ENCODE data around the gene FREY1. TPM values are rescaled to one million over a fixed set of nuclear protein-coding genes. Genes with fewer than 3 reads are reported as not detected.
A peak's percentile ranks its signal among the peaks of the same experiment; 100 is the strongest.

The FREY1 gene
- total and polyA plus RNA-seq, 8 donors = 0.12 to 1.3 (median 0.40) TPM; not detected in 1

DNA sequence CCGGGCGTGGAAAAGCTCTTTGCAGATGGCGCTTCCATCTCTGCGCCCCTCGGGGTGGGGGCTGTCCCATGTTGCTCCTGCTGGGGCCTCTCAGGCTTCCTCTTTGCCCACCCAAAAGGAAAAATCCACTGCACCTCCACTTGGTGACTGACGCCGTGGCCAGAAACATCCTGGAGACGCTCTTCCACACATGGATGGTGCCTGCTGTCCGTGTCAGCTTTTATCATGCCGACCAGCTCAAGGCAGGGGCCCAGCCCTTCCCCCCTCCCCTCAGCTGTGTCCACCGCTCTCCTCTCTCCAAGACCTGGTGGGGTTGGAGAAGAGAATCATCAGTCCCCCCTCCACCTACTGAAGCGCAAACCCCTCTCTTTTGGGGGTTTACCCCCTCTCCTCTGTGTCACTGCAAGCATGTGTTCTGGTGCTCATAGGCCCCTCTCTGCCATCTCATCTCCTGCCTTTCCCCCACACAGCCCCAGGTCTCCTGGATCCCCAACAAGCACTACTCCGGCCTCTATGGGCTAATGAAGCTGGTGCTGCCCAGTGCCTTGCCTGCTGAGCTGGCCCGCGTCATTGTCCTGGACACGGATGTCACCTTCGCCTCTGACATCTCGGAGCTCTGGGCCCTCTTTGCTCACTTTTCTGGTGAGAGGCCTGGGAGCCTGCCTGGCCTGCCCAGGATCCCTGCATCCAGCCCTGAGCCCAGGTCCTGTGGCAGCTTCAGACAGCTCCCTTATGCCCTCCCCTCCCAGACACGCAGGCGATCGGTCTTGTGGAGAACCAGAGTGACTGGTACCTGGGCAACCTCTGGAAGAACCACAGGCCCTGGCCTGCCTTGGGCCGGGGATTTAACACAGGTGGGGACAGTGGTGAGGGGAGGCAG lies 17.2 kb upstream of the FREY1 start:
- TF ChIP-seq, protein P1, sequence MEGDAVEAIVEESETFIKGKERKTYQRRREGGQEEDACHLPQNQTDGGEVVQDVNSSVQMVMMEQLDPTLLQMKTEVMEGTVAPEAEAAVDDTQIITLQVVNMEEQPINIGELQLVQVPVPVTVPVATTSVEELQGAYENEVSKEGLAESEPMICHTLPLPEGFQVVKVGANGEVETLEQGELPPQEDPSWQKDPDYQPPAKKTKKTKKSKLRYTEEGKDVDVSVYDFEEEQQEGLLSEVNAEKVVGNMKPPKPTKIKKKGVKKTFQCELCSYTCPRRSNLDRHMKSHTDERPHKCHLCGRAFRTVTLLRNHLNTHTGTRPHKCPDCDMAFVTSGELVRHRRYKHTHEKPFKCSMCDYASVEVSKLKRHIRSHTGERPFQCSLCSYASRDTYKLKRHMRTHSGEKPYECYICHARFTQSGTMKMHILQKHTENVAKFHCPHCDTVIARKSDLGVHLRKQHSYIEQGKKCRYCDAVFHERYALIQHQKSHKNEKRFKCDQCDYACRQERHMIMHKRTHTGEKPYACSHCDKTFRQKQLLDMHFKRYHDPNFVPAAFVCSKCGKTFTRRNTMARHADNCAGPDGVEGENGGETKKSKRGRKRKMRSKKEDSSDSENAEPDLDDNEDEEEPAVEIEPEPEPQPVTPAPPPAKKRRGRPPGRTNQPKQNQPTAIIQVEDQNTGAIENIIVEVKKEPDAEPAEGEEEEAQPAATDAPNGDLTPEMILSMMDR (IDR thresholded peaks at IDR 0.05) = no peak
- Histone ChIP-seq H3K9me3 (no peaks in the 10 kb centered on the region), H3K27me3 (no peaks in the 10 kb centered on the region), H3K4me1 (peaks cover 10 to 12% (median 11%) of the 10 kb centered on the region in 3 donors), H3K4me3 (no peak overlapping the region), H3K27ac (no peak overlapping the region), H3K36me3 (peaks cover 0 to 8% (median 0%) of the 10 kb centered on the region in 3 donors)
- 83 to 84% methylated on average over 22 of the region's 22 CpGs for WGBS, 2 donors
- DNase-seq (peak in 4 of 6 donors; percentile 15 to 68 (median 25)), FAIRE-seq (no peak), ATAC-seq (no peak)
- intact Hi-C loops (cut with DNase I) = no loop called here

DNA sequence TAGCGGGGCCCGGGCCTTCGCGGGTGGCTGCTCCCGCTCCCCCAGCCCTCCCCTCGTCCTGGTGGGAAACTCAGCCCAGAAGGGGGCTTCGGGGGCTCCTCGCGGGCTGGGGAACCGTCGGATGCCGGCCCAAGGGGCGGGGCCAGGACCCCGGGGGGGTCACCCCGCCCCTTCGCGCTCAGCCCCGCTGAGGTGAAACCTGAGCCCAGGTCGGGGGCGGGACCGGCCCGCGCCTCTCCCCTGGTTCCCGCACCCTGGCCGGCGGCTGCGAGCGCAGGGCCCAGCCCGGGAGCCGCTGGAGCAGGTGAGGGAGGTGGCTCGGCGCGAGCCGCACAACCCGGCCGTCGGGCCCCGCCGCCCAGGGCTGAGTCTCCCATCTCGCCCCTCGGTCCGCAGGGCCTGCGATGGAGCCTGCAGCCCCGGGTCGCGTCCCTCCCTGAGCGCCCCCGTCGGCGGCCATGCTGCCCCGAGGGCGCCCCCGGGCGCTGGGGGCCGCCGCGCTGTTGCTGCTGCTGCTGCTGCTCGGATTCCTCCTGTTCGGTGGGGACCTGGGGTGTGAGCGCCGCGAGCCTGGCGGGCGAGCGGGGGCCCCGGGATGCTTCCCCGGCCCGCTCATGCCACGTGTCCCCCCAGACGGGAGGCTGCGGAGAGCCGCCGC lies 15.5 kb upstream of the FREY1 start, which contains the start of gene LARGE2:
Gene LARGE2 (plus strand): TSS at position 232 of the 658 bp plus-strand sequence. CDS start 227 bp downstream, at position 459.
- Histone ChIP-seq H3K4me3 (peak within 1 kb of the TSS; percentile 31 to 70 (median 67)), H3K27me3 (no peaks in the 10 kb centered on the region), H3K4me1 (peaks cover 10 to 12% (median 11%) of the 10 kb centered on the region in 3 donors), H3K27ac (peak within 1 kb of the TSS; percentile 93 to 96 (median 94)), H3K36me3 (no peaks in the 10 kb centered on the region), H3K9me3 (no peaks in the 10 kb centered on the region)
- DNase-seq (peak; percentile 82 to 94 (median 88)), FAIRE-seq (no peak), ATAC-seq (peak; percentile 67 to 76 (median 68))
- WGBS, 2 donors = 0% methylated on average over 37 to 73 of the region's 73 CpGs
- intact Hi-C loops (cut with DNase I) = no loop called here
- TF ChIP-seq, protein P1 (IDR thresholded peaks at IDR 0.05) = no peak

DNA sequence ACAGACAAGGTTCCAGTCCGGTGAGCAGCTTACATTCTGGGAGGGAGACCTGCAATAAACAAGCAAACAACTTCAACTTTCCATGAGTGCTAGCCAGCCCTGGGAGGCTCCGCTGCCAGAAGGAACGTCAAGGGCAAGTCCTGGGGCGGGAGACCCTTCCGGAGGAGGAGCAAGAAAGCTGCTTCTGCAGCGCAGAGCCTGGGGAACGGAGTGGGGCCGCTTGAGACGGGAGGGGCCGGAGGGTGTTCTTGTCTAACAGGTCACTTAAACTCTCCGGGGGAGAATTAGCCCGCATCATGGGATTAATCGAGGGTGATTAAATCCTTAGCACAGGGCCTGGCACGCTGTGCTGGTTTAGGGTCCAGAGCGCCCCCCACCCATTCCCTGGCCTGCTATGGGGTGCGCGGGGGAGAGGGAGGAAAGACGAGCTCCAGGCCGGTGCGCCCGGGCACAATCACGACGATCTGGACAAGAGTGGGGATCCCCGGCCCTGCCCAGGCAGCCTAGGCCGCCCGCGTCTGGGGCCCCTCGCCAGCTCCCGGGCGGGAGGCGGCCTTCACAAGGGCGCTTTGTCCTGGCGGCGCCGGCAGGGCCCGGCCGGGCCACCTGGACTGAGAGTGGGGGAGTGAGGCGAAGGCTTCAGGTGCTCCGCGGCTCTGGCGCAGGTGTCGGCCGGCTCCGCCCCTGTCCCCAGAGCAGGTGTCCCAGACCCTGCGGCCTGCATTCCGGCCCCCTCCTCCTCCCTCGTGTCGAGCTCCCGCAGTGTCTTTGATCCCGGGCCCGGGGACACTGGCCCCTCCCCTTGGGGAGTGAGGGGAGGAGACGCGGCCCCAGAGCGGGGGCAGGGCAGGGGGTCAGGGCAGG lies 14.7 kb upstream of the FREY1 start:
- H3K4me1 ChIP-seq = peaks cover 13 to 16% (median 13%) of the 10 kb centered on the region in 3 donors
- ATAC-seq (peak; percentile 68 to 75 (median 74)), FAIRE-seq (no peak), DNase-seq (peak; percentile 89 to 98 (median 95))
- 6 to 8% methylated on average over 32 to 54 of the region's 54 CpGs for WGBS, 2 donors
- H3K9me3 ChIP-seq = no peaks in the 10 kb centered on the region
- peak overlapping the region; percentile 31 to 70 (median 67) for H3K4me3 ChIP-seq
- H3K27me3 ChIP-seq = no peaks in the 10 kb centered on the region
- intact Hi-C loops (cut with DNase I) = no loop called here
- TF ChIP-seq, protein P1 (IDR thresholded peaks at IDR 0.05) = no peak
- no peaks in the 10 kb centered on the region for H3K36me3 ChIP-seq
- H3K27ac ChIP-seq = peak overlapping the region; percentile 93 to 96 (median 94)

DNA sequence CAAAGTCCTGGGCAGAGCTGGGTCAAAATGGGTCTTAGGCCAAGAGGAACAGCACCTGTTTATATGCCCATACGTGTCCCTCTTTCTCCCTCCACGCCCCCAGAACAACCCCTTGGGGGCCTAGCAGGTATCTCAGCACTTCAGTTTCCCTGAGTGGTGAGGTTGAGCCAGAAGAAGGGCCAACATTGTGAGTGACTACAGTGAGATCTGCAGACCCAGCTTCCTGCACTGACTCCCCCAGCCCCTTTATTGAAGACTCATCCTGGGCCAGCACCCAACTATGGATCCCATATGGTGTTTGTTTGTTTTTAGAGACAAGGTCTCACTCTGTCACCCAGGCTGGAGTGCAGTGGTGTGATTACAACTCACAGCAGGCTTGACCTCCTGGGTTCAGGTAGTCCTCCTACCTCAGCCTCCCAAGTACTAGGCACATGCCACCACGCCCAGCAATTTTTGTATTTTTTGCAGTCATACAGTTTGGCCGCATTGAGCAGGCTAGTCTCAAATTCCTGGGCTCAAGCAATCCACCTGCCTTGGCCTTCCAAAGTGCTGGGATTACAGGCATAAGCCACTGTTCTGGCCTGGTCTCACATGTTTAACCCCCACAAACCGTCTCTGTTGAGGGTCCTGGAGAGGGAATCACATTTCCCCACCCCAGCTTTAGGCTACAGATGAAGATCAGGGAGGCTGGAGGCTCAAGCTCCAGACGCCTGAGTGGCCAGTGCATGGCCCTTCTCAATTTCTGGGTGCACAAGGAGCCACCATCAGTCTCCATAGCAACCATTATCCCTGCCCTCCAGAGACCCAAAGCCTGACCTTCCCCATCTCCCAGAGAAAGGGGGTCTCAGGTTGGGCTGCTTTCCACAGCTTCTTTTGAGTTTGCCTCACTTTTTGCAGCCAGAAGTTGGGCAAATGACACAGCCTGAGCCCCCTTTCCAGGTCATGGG lies 13.7 kb upstream of the FREY1 start:
- Histone ChIP-seq H3K4me3 (peak overlapping the region in 1 of 4 donors; percentile 70), H3K27ac (peak overlapping the region; percentile 93 to 96 (median 94)), H3K36me3 (no peaks in the 10 kb centered on the region), H3K27me3 (no peaks in the 10 kb centered on the region), H3K4me1 (peaks cover 18 to 21% (median 19%) of the 10 kb centered on the region in 3 donors), H3K9me3 (no peaks in the 10 kb centered on the region)
- DNase-seq = peak in 5 of 6 donors; percentile 8 to 45 (median 15)
- intact Hi-C loops (cut with DNase I) = no loop called here
- TF ChIP-seq, protein P1 (IDR thresholded peaks at IDR 0.05) = no peak
- 83 to 84% methylated on average over 6 of the region's 6 CpGs for WGBS, 2 donors
- no peak for ATAC-seq
- FAIRE-seq = no peak
